Caco-2 (cell line): Measurements from ENCODE around the gene CENPH. TPM values are rescaled to one million over a fixed set of nuclear protein-coding genes. Genes with fewer than 3 reads are reported as not detected.

ENCODE experiments used
- BruUV-seq: library from RNA; stranded (reverse); fragments of 400-500 nt; replicated peaks from 2 replicates; lab custom pipeline; 2021; lab: Mats Ljungman, UMichigan
- CTCF ChIA-PET: fragments of 300-600 bp; sonication (Branson Sonifier 250); formaldehyde crosslinking; loops from one replicate; lab custom pipeline; 2022; ENCODE audit warnings: antibody characterized with exemption; lab: Charles Lee
- POLR2A ChIA-PET: fragments of 300-600 bp; sonication (Branson Sonifier 250); formaldehyde crosslinking; loops from one replicate; lab custom pipeline; 2022; ENCODE audit warnings: antibody characterized with exemption; lab: Charles Lee
- DNase-seq, 2 experiments: peaks; one replicate each; pipeline versions ENCODE4 v3.0.0 to v3.0.0-alpha.2; 2020 to 2022
- H3K27me3 ChIP-seq: replicated peaks from 2 replicates; pipeline ENCODE4 v1.6.0; 2011; ENCODE audit warnings: low read length; ENCODE audit not compliant: control insufficient read depth, insufficient read depth
- H3K36me3 ChIP-seq: 2 replicates; pipeline ENCODE4 v1.5.1; 2011; ENCODE audit warnings: low read length; ENCODE audit not compliant: control insufficient read depth, insufficient read depth
- H3K4me1 ChIP-seq: fragments of 250-450 bp; sonication (Bioruptor Pico); 2 replicates; pipeline ENCODE4 v1.5.1; 2020; ENCODE audit warnings: mild to moderate bottlenecking
- H3K4me3 ChIP-seq: 2 replicates; pipeline ENCODE4 v1.5.1; 2011; ENCODE audit warnings: low read depth, mild to moderate bottlenecking, control low read depth, low read length
- H3K9me3 ChIP-seq: fragments of 250-450 bp; sonication (Bioruptor Pico); 2 replicates; pipeline ENCODE4 v1.5.1; 2020; ENCODE audit warnings: mild to moderate bottlenecking, moderate library complexity
- H3K27ac Mint-ChIP-seq: one replicate; pipeline ENCODE4 v1.8.0; 2022; ENCODE audit warnings: mixed read lengths; ENCODE audit not compliant: unreplicated experiment
- H3K27me3 Mint-ChIP-seq: one replicate; pipeline ENCODE4 v1.8.0; 2022; ENCODE audit warnings: mixed read lengths; ENCODE audit not compliant: insufficient read depth, unreplicated experiment
- H3K36me3 Mint-ChIP-seq: one replicate; pipeline ENCODE4 v1.8.0; 2022; ENCODE audit warnings: mild to moderate bottlenecking, mixed read lengths; ENCODE audit not compliant: insufficient read depth, unreplicated experiment
- H3K4me1 Mint-ChIP-seq: one replicate; pipeline ENCODE4 v1.8.0; 2022; ENCODE audit warnings: low read depth, mixed read lengths; ENCODE audit not compliant: unreplicated experiment
- H3K4me3 Mint-ChIP-seq: one replicate; pipeline ENCODE4 v1.8.0; 2022; ENCODE audit warnings: mild to moderate bottlenecking, moderate library complexity, mixed read lengths; ENCODE audit not compliant: unreplicated experiment
- H3K9me3 Mint-ChIP-seq: one replicate; pipeline ENCODE4 v1.8.0; 2022; ENCODE audit warnings: mixed read lengths; ENCODE audit not compliant: unreplicated experiment
- intact Hi-C: fragments of 100-400 bp; cut with micrococcal nuclease; formaldehyde crosslinking; loops from one replicate; pipeline ENCODE4 v1.10.0; 2022; ENCODE audit not compliant: unreplicated experiment
- total RNA-seq: library from RNA; stranded (reverse); gene quantifications from 2 replicates; pipeline ENCODE4 v1.2.3, GENCODE V29; 2022
- TF ChIP-seq, protein P1 (sequence below), 2 experiments: fragments of 200-600 bp in 1 of 2; IDR thresholded peaks; 1 replicate in 1 of 2; 2 replicates in 1 of 2; pipeline versions ENCODE4 v1.5.1 to v1.8.0; 2011 to 2022; ENCODE audit warnings: antibody characterized with exemption in 1 of 2, control low read depth in 1 of 2, inconsistent platforms in 1 of 2, low read depth in 1 of 2, low read length in 1 of 2, mild to moderate bottlenecking in 1 of 2, moderate library complexity in 1 of 2; ENCODE audit not compliant: insufficient read depth in 1 of 2, severe bottlenecking in 1 of 2, unreplicated experiment in 1 of 2

The CENPH gene
- total RNA-seq, 1 experiment from 2014 or later, result 30.2 TPM

DNA sequence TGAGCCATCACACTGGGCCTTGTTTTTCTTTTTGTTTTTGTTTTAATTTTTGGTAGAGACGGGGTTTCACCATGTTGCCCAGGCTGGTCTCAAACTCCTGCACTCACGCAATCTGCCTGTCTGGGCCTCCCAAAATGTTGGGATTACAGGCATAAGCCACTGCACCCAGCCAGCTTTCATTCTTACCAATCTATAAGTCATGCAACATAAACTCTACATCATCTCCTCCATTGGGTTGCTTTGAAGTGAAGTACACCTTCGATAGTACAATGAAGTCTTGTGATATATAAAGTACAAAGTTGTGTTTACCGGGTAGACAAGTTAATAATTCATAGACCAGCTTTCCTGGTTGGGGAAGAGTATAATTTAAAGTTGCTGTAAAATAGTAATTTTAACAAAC lies 36.5 kb downstream of the CENPH start:
- POLR2A ChIA-PET, result no interaction called here
- no peak overlapping the region for H3K4me3 Mint-ChIP-seq
- no peaks in the 10 kb centered on the region for H3K9me3 Mint-ChIP-seq
- no peaks in the 10 kb centered on the region for H3K27me3 Mint-ChIP-seq
- no peaks in the 10 kb centered on the region for H3K36me3 ChIP-seq
- H3K4me3 ChIP-seq, result no peak overlapping the region
- H3K36me3 Mint-ChIP-seq, result peaks cover 49% of the 10 kb centered on the region
- peaks cover 18% of the 10 kb centered on the region; the same call in 1 of the 2 replicates for H3K4me1 ChIP-seq
- TF ChIP-seq, protein P1, sequence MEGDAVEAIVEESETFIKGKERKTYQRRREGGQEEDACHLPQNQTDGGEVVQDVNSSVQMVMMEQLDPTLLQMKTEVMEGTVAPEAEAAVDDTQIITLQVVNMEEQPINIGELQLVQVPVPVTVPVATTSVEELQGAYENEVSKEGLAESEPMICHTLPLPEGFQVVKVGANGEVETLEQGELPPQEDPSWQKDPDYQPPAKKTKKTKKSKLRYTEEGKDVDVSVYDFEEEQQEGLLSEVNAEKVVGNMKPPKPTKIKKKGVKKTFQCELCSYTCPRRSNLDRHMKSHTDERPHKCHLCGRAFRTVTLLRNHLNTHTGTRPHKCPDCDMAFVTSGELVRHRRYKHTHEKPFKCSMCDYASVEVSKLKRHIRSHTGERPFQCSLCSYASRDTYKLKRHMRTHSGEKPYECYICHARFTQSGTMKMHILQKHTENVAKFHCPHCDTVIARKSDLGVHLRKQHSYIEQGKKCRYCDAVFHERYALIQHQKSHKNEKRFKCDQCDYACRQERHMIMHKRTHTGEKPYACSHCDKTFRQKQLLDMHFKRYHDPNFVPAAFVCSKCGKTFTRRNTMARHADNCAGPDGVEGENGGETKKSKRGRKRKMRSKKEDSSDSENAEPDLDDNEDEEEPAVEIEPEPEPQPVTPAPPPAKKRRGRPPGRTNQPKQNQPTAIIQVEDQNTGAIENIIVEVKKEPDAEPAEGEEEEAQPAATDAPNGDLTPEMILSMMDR (IDR thresholded peaks at IDR 0.05; ENCODE audit: insufficient read depth in 1 of 2, low read depth in 1 of 2, low read length in 1 of 2, severe bottlenecking in 1 of 2, unreplicated experiment in 1 of 2), result no peak
- no peak for DNase-seq
- intact Hi-C loops, result no loop called here
- no peaks in the 10 kb centered on the region for H3K9me3 ChIP-seq
- CTCF ChIA-PET, result no interaction called here
- no peaks in the 10 kb centered on the region for H3K27me3 ChIP-seq
- H3K27ac Mint-ChIP-seq, result no peak overlapping the region
- peaks cover 8% of the 10 kb centered on the region for H3K4me1 Mint-ChIP-seq
- BruUV-seq, result no TSS peak

DNA sequence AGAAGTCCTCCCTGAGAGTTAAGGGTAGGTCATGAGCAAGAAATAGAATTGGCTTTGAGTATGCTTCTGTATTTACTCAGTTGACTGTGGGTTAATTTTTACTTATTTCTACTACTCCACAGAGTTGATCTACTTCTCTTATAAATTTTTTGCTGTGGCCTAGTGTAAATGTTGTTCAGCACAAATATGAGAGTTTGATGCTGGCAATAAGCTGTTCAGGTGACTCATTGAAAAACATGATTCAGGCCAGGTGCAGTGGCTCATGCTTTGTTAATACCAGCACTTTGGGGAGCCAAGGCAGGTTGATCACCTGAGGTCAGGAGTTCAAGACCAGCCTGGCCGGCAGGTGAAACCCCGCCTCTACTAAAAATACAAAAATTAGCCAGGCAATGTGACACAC lies 40.8 kb downstream of the CENPH start:
- peaks cover 44% of the 10 kb centered on the region for H3K36me3 Mint-ChIP-seq
- intact Hi-C loops, result no loop called here
- TF ChIP-seq, protein P1 (IDR thresholded peaks at IDR 0.05; ENCODE audit: insufficient read depth in 1 of 2, low read depth in 1 of 2, low read length in 1 of 2, severe bottlenecking in 1 of 2, unreplicated experiment in 1 of 2), result no peak
- Histone ChIP-seq H3K27me3 (no peaks in the 10 kb centered on the region), H3K4me1 (peaks cover 20% of the 10 kb centered on the region), H3K9me3 (no peaks in the 10 kb centered on the region), H3K36me3 (no peaks in the 10 kb centered on the region), H3K4me3 (no peak overlapping the region)
- no peak overlapping the region for H3K27ac Mint-ChIP-seq
- H3K4me3 Mint-ChIP-seq, result no peak overlapping the region
- BruUV-seq, result no TSS peak
- H3K27me3 Mint-ChIP-seq, result no peaks in the 10 kb centered on the region
- H3K4me1 Mint-ChIP-seq, result peaks cover 6% of the 10 kb centered on the region
- POLR2A ChIA-PET, result no interaction called here
- no peaks in the 10 kb centered on the region for H3K9me3 Mint-ChIP-seq
- no peak for DNase-seq
- CTCF ChIA-PET, result no interaction called here

DNA sequence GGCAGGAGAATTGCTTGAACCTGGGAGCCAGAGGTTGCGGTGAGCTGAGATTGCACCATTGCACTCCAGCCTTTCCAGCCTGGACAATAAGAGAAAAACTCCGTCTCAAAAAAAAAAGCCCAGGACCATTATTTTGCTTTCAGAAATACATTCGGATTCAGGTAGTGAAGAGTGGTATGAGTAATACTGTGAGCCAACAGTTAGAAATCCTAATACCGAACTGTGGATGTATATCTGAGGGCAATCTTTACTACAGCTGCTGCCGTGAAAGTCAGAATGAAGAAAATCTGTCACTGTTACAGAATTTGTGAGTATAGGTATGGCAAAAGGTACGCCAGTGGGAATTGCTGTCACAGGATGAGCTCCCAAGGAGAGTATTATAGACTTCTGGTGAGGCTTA lies 41.9 kb downstream of the CENPH start:
- Mint-ChIP-seq H3K27me3 (no peaks in the 10 kb centered on the region), H3K27ac (no peak overlapping the region), H3K9me3 (no peaks in the 10 kb centered on the region), H3K36me3 (peaks cover 36% of the 10 kb centered on the region), H3K4me3 (no peak overlapping the region), H3K4me1 (peaks cover 6% of the 10 kb centered on the region)
- TF ChIP-seq, protein P1 (IDR thresholded peaks at IDR 0.05; ENCODE audit: insufficient read depth in 1 of 2, low read depth in 1 of 2, low read length in 1 of 2, severe bottlenecking in 1 of 2, unreplicated experiment in 1 of 2), result no peak
- CTCF ChIA-PET, result no interaction called here
- BruUV-seq, result no TSS peak
- no peak overlapping the region for H3K4me3 ChIP-seq
- H3K27me3 ChIP-seq, result no peaks in the 10 kb centered on the region
- no peaks in the 10 kb centered on the region for H3K36me3 ChIP-seq
- no peaks in the 10 kb centered on the region for H3K9me3 ChIP-seq
- intact Hi-C loops, result no loop called here
- DNase-seq, result no peak
- peaks cover 15% of the 10 kb centered on the region for H3K4me1 ChIP-seq
- POLR2A ChIA-PET, result no interaction called here
